MV-4-11 (cell line): Measurements from ENCODE around the gene TMEM237.
"Not testable (repeated sequence)": the region's sequence is repeated elsewhere in the genome, so short reads cannot be mapped to it uniquely, and the experiment has no call there.

Source experiments
- DNase-seq: peaks from one replicate; lab custom pipeline; 2025; lab: John Stamatoyannopoulos, UW

Gene TMEM237, protein sequence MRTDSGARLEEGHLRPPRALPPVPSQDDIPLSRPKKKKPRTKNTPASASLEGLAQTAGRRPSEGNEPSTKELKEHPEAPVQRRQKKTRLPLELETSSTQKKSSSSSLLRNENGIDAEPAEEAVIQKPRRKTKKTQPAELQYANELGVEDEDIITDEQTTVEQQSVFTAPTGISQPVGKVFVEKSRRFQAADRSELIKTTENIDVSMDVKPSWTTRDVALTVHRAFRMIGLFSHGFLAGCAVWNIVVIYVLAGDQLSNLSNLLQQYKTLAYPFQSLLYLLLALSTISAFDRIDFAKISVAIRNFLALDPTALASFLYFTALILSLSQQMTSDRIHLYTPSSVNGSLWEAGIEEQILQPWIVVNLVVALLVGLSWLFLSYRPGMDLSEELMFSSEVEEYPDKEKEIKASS

DNA sequence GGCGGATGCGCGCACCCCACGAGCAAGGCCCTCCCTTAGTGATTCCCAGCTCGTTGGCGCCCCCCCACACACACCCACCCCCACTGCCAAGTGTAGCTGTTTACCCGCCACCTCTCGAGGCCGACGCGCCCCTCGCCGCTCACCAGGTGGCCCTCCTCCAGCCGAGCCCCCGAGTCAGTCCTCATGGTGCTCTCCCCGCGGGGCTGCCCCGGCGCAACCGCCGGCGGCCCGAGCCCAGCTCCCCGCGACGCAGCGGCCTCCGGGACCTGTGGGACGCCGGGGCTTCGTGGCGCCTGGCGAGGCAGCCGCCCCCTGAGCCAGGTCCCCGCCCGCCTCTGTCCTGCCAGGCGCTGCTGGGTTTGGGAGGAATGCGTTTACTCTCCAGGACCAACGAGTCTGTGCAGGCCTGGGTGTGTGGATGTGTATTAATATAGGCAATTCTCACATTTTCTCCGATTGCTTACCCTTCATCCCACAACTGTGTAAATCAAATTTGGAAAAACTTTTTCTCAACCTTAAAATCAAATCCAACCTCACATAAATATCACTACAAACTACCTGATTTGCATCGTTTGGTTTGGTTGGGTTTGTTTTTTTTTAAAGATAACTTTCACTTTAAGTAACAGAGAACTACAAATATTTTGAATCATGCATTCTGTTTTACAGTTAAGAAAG lies at the start of gene TMEM237:
Gene TMEM237 (minus strand): TSS at position 288 of the 675 bp plus-strand sequence. CDS start 103 bp downstream, at position 185.
- no peak for DNase-seq

DNA sequence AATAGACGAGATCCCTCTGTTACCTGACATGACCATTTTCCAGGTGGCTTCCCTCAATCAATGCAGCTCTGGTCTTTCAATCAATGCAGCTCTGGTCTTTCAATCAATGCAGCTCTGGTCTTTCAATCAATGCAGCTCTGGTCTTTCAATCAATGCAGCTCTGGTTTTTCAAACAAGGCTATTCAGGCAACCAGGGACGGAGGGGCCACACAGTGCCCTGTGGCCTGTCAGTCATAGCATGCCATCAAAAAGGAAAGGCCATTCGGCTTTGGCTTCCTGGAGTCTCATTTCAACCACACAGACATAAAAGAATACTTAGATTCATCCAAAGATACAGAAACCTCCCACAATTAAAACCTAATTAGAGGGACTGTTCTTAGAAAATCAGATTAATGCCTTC lies 41.9 kb upstream of the TMEM237 start:
- no peak for DNase-seq

DNA sequence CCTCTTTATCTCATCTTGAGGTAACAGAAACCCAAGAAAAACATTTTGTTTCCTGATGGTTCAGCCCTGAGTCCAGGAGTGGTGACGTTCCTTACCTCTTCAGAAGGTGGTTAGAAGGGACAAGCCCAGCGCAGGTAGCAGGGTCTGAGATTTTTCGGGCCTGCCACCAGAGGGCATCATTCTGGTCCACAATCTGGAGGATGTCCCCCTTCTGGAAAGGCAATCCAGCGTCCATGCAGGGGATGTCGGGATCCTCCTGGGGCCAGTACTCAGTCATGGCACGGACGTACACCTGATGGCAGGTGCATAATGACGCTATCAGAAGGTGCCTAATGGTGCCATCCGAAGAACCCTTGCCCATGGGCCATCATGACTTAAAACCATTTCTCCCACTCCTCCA lies 37.4 kb upstream of the TMEM237 start:
- no peak for DNase-seq

DNA sequence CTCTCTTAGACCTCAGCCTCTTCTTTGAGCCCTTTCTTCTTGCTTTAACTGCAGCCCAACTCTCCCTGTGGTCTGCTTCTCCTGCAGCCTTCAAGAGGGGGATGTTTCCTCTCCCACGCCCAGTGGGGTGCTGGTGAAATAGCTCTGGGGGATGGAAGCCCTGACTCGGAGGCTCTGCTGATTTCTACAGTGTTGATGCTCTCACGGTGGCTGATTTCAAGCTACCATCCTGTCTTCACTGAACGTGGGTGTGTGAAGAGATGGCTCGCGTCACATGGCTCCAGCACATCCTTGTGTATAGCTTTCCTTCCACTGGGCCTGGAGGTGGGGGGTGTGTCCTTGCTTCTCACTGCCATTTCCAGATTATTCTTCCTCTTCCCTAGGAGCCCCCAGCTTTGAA lies 35.1 kb upstream of the TMEM237 start:
- no peak for DNase-seq

DNA sequence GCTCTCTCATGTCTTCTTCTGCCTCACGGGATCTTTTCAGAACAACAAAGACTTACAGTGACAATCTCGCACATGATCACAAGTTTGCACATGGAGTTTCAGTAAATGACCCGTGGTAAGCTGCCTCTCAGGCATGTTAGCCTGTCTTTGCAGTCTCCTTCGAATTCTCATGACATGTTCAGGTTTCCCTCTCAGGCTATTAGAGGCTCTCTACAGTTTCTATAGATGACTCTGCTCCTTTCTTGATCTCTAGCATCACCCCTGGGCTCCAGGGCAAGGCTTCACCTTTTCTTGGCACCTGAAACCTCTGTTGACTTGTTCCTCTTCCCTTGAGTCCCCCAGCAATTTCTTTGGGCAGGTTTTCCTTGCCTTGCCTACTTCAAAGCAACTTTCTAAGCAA lies 32.2 kb upstream of the TMEM237 start:
- DNase-seq: no peak

DNA sequence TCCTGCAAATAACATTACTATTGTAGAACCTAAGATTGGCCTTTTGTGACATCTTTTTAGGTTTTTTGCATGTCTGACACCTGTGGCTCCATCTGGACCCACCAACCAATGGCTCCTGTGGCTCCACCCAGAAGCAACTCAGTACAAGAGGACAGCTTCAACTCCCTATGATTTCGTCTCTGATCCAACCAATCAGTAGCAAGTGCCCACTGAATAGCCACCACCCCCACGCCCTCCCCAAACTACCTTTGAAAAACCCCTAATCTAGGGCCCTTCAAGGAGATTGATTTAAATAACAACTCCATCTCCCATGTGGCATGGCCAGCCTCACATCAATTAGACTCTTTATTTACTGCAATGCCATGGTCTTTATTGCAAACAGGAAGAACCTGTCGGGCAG lies 31.5 kb upstream of the TMEM237 start:
- no peak for DNase-seq

DNA sequence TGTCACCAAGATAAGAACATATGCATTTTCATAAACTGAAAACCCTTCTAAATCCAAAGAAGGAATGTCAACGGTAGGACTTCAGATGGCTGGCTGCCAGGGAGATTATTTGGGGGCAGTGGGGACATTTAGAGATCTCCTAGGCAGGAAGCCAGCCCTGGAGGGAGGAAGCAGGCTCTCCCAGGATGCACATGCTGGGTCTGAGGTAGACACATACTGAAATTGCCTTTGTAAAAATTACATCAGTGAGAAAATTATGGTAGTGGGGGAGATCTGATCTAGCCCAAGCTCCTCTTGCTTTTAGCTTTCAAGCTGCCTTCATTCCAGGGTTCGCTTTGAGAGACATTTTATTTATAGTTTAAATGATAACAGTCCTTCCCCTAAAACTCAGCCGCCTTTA lies 31.0 kb upstream of the TMEM237 start:
- DNase-seq: no peak

DNA sequence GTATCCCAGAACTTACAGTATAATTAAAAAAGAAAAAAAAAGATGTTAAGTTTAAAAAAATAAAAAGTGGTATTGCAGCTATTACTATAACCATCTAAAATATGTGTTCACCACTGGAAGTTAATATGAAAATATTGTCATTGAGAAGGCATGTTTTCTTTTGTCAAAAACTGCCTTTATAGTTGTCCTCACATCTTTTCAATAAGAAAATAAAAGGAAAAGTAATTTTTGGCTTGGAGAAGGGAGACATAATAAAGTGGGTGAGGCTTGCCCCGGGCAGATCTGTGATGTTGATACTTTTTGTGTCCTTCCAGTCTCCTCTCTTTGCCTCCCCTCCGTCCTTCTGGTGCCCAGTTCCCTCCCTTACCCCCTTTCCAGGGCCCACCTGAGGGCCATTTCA lies 30.2 kb upstream of the TMEM237 start:
- DNase-seq: no peak

DNA sequence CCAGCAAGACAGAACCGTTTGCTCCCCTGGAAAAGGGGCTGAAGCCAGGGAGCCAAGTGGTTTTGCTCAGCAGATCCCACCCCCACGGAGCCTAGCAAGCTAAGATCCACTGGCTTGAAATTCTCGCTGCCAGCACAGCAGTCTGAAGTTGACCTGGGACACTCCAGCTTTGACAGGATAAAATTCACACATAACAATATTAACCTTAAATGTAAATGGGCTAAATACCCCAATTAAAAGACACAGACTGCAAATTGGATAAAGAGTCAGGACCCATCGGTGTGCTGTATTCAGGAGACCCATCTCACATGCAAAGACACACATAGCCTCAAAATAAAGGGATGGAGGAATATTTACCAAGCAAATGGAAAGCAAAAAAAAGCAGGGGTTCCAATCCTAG lies 27.9 kb upstream of the TMEM237 start:
- not testable (repeated sequence) for DNase-seq

DNA sequence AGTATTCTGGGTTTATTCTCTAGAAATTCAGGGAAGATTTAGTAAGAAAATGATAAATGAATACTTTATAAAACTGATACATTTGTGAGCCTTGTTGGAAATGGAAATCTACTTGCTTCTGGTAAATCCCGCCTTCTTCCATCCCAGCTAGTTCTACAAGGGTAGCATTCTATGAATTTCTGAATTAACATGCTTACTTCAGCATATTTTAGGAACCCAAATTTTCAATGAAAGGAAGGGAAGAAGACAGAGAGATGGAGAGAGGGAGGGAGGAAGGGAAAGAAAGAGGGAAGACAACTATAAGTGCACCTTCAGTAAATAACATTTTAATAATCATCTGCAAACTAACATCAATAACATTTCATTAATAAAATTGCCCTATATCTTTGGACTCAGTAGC lies 26.6 kb upstream of the TMEM237 start:
- no peak for DNase-seq

DNA sequence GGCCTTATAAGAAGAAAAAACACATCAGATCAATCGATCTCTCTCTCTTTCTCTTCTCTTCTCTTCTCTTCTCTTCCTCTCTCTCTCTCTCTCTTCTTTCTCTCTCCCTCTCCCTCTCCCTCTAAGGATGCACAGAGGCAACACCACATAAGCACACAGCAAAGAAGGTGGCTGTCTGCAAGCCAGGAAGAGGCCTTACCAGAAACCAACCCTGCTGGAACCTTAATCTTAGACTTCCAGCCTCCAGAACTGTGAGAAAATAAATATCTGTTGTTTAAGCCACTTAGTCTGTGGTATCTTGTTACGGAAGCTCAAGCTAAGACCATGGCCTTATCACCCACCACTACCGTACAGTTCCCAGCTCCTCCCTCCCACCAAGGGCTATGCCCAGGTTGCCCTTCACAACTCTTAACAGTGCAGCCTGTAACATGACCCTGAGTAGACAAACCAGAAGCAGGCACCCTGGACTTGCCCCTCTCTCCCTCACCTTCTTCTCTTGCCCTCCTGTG lies 25.2 kb upstream of the TMEM237 start:
- no peak for DNase-seq

DNA sequence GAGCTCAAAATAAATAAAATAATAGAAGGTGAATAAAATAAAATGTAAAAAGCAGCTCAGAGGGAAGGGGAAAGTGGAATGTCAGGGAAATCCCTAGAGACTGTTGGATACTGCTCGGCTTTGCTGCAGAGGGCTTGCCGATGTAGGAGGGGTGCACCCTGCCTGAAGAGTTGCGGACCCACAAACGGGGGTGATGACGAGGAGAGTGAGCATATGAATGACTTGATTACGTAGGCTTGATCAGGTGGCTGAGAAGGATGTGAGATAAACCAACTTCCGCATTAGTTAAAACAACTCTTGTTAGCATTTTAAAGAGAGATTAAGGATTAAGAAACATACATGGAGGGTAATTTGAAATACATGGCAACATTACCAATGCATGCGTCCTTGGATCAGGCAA lies 21.0 kb upstream of the TMEM237 start:
- DNase-seq: peak; percentile 53

DNA sequence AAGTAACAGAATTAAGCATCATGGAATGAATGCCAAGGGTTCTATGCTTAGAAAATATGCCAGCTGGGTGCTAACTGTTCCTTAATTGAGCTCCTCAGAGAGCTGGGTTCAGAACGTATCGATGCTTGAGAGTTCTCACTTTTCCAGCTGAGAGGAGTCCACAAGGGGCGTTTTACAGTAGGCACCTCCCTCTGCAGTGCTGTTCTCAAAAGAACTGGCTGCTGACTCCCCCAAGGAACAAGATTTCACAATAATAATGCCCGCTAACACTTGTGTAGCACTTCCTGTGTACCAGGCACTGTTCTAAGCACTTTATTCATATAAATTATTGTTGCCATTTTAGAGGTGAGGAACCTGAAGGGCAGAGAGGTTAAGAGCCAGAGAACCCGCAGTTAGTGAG lies 18.1 kb upstream of the TMEM237 start:
- peak; percentile 89 for DNase-seq

DNA sequence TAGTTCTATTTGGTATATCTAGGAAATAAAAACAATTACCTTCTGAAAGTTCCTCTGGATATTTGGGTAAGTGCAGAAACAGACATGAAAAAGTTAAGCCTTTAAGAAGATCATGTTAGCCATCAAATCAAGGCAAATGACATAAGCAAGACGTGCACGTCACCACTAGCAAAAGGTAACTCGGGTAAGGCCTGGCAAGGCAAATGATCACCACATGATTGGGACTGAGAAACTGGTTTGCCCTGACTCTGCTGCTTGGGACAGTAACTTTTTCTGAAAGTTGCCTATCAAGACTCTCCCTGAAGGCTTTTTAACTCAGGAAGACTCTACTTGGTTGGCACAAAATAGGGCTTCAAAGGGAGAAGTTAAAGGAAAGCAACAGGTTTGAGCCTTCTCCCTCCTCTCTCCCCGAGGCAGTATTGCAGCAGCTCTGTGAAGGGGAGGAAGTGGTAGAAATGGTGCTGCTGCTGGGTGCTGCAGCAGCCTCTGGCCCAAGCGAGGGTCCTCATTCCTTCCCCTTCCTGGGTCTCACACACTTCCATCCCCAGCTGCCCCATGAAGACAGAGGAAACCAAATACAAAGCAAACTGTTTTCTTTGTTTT lies 17.1 kb upstream of the TMEM237 start:
- peak; percentile 41 for DNase-seq

DNA sequence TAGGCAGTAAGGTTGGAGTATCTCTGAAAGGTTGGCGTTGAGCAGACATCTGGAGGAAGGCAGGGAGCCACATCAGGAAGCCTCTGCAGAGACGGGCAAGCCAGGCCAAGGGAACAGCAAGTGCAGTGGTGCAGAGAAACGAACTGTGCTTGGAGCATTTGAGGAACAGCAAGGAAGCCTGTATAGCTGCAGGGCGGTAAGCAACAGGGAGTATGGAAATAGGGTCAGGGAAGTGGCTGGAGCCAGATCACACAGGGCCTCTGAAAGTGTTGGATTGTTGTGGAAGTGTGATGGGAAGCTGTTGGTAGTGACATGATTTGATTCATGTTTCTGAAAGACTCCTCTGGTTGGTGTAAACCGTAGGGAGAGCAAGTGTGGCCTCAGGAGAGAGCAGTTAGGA lies 13.4 kb upstream of the TMEM237 start:
- no peak for DNase-seq

DNA sequence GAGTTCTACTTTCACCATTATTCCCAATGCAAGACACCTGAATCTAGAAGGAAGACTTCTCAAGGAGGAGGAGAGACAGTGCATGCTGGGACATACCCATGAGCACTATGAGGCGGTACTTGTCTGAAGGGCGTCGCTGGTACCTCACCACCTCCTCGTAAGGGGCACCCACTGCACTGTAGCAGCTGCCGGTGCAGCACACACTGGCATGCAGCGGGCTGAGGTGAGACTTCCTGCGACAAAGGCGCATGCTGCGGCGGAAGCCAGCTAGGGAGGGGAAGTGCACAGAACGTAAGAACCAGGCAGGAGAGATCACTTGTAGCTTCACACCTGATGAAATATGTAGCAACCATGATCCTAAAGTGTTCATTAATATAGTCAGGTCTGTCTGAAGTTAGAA lies 12.8 kb upstream of the TMEM237 start:
- no peak for DNase-seq

DNA sequence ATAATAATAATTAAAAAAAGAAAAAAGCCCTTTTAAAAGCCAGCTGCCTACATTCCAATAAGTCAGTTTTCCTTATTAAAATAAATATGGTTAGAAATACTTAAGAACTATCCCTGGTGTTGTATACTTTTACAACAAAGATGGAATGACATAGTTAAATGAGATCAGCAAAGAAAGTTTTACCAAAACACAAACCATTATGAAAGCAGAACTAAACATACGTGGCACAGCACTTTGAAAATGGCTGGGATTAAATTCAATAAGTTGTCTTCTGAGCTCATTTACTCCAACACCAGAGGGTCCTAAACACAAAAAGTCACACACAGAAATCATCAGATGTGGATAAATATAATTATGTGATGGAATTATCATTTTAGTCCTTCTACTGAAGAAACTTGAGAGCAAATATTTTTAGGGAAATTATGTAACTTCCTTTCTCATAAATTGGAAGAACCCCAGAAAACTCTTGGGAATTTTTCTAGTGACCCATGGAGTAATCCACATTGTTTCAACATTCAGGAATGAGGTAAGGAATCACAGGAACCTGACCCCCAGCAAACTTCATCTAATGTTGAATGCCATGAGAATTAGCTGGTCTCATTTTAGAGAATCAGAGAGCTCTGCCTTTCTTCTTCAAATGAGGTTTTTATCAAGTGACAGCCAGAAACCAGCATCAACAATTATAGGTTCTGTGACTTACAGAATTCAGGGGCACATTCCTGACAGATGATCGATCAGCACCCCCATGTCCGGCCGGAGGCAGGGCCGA lies 11.5 kb upstream of the TMEM237 start:
- DNase-seq: peak; percentile 19

DNA sequence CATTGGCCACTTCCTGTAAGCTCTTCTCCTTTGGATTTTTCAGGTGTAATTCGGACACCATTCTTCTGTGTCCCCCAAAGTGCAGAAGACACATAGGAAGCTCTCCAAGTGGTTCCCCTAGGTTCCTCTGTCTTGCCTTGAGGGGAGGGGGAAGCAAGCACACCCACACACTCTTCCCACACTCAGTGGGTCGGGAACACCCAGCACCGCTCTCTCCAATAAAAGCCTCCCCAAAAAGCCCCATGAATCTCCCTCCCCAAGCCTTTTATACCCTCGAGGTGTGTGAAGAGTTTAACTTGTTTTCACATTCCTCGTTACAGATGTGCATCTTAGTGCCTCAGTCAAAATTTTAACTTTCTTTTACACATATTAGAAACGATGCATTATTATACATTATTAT lies 9.9 kb upstream of the TMEM237 start:
- DNase-seq: no peak

DNA sequence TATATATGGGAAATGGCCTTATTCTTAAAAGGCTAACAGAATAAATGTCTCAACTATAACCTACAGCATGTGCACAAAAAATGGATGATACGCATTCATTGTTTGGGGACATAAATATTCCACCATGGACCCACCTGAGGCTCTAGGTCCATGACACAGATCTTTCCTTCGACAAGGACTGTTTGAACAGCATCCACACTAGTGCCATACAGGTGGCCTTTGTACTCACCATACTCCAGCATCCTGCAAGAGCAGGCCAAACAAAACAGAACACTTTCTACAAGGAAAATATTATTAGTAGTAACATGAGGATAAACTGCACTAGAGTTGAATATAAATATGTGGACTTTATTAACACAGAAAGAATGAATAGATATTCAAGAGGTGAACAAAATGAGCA lies 6.1 kb upstream of the TMEM237 start:
- DNase-seq: no peak

DNA sequence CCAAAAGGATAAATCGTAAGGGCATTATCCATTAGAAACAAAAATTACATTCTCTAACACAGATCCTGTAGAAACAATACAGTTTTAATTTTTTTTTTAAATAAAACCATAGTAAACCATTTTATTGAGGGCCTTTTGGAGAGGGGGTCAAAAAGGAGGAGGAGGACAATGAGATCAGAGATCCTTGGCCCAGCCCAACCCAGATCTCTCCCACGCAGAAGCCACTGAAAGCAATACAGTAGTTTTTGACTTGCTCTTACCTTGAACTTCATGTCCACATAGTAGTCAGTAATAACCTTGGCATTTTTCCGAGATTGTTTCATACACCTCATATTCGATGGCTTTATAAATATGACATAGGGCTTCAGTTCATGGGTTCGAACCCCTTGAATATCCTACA lies 4.1 kb upstream of the TMEM237 start:
- no peak for DNase-seq

DNA sequence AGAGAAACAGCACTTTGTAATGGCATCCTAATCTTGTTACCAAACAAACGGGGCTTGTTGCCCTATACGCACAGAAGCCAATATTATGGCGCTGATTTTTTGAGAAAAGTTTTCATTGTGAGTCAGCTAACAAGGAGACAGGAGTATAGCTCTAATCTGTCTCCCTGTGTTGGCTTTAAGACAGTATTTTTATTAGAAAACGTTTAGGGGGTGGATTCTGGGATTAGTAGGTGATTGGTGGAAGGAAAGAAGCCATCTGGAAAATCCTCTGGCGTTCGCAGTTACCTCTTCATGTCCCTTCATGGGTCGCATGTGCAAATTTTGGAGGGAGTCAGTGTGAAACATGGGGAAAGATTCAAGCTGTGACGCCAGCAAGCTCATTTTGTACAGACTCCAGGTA lies 698 bp upstream of the TMEM237 start:
- DNase-seq: no peak

DNA sequence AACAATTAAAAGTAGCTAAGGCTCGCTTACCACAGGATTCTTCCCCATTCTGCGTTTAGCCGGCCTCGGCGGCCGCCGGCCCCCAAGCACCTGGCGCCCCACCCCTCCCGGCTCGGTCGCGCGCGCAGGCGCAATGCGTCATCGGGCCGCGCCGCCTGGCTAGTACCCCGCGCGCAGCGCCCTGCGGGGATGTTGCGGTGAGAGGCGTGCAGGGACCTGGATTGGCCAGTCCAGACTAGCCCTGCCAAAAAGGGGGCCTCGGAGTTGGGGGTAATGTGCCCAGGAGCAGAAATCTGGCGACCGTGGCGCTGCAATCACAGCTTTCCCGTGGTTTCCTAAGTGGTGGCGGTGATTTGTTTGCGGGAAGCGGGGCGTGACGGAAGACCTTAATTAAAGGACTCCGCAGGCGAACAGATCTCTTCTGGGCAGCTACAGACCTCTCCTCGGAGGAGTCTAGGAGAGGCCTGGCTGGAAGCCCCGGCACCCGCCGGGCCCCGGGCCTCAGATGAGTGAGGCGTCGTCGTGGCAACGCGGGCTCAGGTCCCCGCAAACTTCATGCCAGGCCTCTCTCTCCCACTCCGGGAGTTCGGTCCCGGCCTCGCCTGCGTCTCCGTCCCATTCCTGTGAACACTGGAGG lies 606 bp downstream of the TMEM237 start:
- DNase-seq: peak; percentile 33
